HepG2 (cell line): Measurements from ENCODE around the gene NEURL1B. TPM values are rescaled to one million over a fixed set of nuclear protein-coding genes. Genes with fewer than 3 reads are reported as not detected.

Source experiments
- MATR3 ChIP-seq: sonication (generic); formaldehyde crosslinking; IDR thresholded peaks from 2 replicates; pipeline ENCODE4 v1.4.0; 2020; ENCODE audit warnings: missing genetic modification reagents
- MXI1 ChIP-seq: IDR thresholded peaks from 3 replicates; pipeline ENCODE4 v1.6.1; 2012; ENCODE audit warnings: low read depth, low read length, inconsistent platforms, borderline replicate concordance
- RFX3 ChIP-seq: IDR thresholded peaks from 2 replicates; pipeline ENCODE4 v1.6.1; 2016; ENCODE audit warnings: missing biosample characterization, missing genetic modification reagents
- SATB2 ChIP-seq: sonication (generic); formaldehyde crosslinking; IDR thresholded peaks from 2 replicates; pipeline ENCODE4 v1.5.0; 2020; ENCODE audit warnings: missing genetic modification reagents
- SOX6 ChIP-seq, 2 experiments: fragments of 450-650 bp in 1 of 2; sonication (generic) in 1 of 2; formaldehyde crosslinking in 1 of 2; IDR thresholded peaks; 2 replicates each; pipeline versions ENCODE4 v1.4.0 to v1.6.1; 2017 to 2020; ENCODE audit warnings: antibody characterized with exemption in 1 of 2, mild to moderate bottlenecking in 1 of 2, missing genetic modification reagents in 1 of 2
- SYNCRIP ChIP-seq: fragments of 200-400 bp; formaldehyde crosslinking; IDR thresholded peaks from 2 replicates; pipeline ENCODE4 v1.6.1; 2018; ENCODE audit warnings: mild to moderate bottlenecking, low read depth, low read length; ENCODE audit not compliant: insufficient read depth
- ZBTB10 ChIP-seq: sonication (generic); formaldehyde crosslinking; IDR thresholded peaks from 2 replicates; pipeline ENCODE4 v1.4.0; 2020; ENCODE audit warnings: missing genetic modification reagents, borderline replicate concordance
- ZNF687 ChIP-seq: sonication (generic); formaldehyde crosslinking; IDR thresholded peaks from 2 replicates; pipeline ENCODE4 v1.5.1; 2020; ENCODE audit warnings: mild to moderate bottlenecking, missing genetic modification reagents, moderate library complexity
- polyA plus RNA-seq, 8 experiments: library from polyadenylated mRNA; depleted of rRNA in 3 of 8; stranded (reverse) in 7 of 8; unstranded in 1 of 8; fragments of >200 nt; fragmentation: Illumina TruSeq in 4 of 8; extraction: Trizol in 4 of 8; gene quantifications; 2 replicates each; pipeline versions ENCODE4 v1.2.1 to v1.2.3, GENCODE V29; 2011 to 2016; ENCODE audit warnings: low read depth in 4 of 8, missing spikeins in 1 of 8, mixed read lengths in 1 of 8; ENCODE audit not compliant: insufficient read depth in 1 of 8
- total RNA-seq, 5 experiments: library from RNA; depleted of rRNA; stranded (reverse); fragments of >200 nt; fragmentation: Illumina TruSeq; extraction: Trizol; gene quantifications; 2 replicates each; pipeline ENCODE4 v1.2.3, GENCODE V29; 2016; ENCODE audit warnings: low read depth in 1 of 5
- TF ChIP-seq, protein P1 (sequence below): sonication (generic); formaldehyde crosslinking; IDR thresholded peaks from 2 replicates; pipeline ENCODE4 v1.4.0; 2020; ENCODE audit warnings: missing genetic modification reagents, mild to moderate bottlenecking, borderline replicate concordance
- TF ChIP-seq, protein P2 (sequence below): sonication (generic); formaldehyde crosslinking; IDR thresholded peaks from 2 replicates; pipeline ENCODE4 v1.5.0; 2020; ENCODE audit warnings: mild to moderate bottlenecking, missing genetic modification reagents, borderline replicate concordance
- TF ChIP-seq, protein P3 (sequence below): sonication (generic); formaldehyde crosslinking; IDR thresholded peaks from 2 replicates; pipeline ENCODE4 v1.8.1; 2023; ENCODE audit warnings: missing genetic modification reagents, mild to moderate bottlenecking, borderline replicate concordance

NEURL1B gene
- total and polyA plus RNA-seq, 2 of the 13 experiments (the other 11 are each of a cell fraction or from before 2014, with no cell fraction given): 0.09 to 0.13 TPM

- TF ChIP-seq ZNF687 (CRISPR knock-in tag) (peak; percentile 10; the same call in 1 of the 2 replicates), SYNCRIP (no peak), SOX6 (IDR thresholded peaks at IDR 0.05) (no peak), SOX6 (CRISPR knock-in tag; IDR thresholded peaks at IDR 0.05) (no peak), MXI1 (peak; percentile 63; the same call in 1 of the 3 replicates), ZBTB10 (CRISPR knock-in tag) (no peak), SATB2 (CRISPR knock-in tag) (no peak), MATR3 (CRISPR knock-in tag) (no peak), RFX3 (peak; percentile 75; the same call in 1 of the 2 replicates)
- TF ChIP-seq, protein P1, sequence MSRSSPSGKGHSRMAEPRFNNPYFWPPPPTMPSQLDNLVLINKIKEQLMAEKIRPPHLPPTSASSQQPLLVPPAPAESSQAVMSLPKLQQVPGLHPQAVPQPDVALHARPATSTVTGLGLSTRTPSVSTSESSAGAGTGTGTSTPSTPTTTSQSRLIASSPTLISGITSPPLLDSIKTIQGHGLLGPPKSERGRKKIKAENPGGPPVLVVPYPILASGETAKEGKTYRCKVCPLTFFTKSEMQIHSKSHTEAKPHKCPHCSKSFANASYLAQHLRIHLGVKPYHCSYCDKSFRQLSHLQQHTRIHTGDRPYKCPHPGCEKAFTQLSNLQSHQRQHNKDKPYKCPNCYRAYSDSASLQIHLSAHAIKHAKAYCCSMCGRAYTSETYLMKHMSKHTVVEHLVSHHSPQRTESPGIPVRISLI: no peak
- TF ChIP-seq, protein P2, sequence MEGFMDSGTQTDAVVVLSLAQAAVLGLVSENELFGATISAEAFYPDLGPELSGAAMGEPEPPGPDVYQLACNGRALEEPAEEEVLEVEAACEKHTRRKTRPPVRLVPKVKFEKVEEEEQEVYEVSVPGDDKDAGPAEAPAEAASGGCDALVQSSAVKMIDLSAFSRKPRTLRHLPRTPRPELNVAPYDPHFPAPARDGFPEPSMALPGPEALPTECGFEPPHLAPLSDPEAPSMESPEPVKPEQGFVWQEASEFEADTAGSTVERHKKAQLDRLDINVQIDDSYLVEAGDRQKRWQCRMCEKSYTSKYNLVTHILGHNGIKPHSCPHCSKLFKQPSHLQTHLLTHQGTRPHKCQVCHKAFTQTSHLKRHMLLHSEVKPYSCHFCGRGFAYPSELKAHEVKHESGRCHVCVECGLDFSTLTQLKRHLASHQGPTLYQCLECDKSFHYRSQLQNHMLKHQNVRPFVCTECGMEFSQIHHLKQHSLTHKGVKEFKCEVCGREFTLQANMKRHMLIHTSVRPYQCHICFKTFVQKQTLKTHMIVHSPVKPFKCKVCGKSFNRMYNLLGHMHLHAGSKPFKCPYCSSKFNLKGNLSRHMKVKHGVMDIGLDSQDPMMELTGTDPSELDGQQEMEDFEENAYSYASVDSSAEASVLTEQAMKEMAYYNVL: no peak
- TF ChIP-seq, protein P3, sequence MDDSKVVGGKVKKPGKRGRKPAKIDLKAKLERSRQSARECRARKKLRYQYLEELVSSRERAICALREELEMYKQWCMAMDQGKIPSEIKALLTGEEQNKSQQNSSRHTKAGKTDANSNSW: no peak
Measured at GRCh38 chr5:172736508-172737135, 95.6 kb downstream of the NEURL1B start (continued).
